Activated B cell treated with CpG ODN at 0.5 μM for 24 hours (primary cell): ENCODE results near the gene AKNAD1. TPM values are rescaled to one million over a fixed set of nuclear protein-coding genes. Genes with fewer than 3 reads are reported as not detected.

Experiments used
- ATAC-seq: fragments of 200-7000 bp; cut with Tn5 transposase; one replicate; pipeline ENCODE4 v1.10.0; 2021; ENCODE audit warnings: low read depth, mild to moderate bottlenecking, moderate library complexity
- CTCF ChIA-PET: fragments of 350-600 bp; sonication (Branson Sonifier 250); formaldehyde crosslinking; loops from one replicate; lab custom pipeline; 2021; ENCODE audit warnings: antibody characterized with exemption; lab: Charles Lee
- POLR2A ChIA-PET: fragments of 350-600 bp; sonication (Branson Sonifier 250); formaldehyde crosslinking; loops from one replicate; lab custom pipeline; 2021; ENCODE audit warnings: antibody characterized with exemption; lab: Charles Lee
- DNase-seq: peaks from one replicate; pipeline ENCODE4 v3.0.0; 2022
- H3K27ac Mint-ChIP-seq: one replicate; pipeline ENCODE4 v1.8.0; 2020; ENCODE audit warnings: mixed read lengths
- H3K27me3 Mint-ChIP-seq: one replicate; pipeline ENCODE4 v1.8.0; 2021; ENCODE audit warnings: mixed read lengths
- H3K36me3 Mint-ChIP-seq: one replicate; pipeline ENCODE4 v1.8.0; 2021; ENCODE audit warnings: low read depth, mixed read lengths
- H3K4me1 Mint-ChIP-seq: one replicate; pipeline ENCODE4 v1.8.0; 2021; ENCODE audit warnings: mixed read lengths
- H3K4me3 Mint-ChIP-seq: one replicate; pipeline ENCODE4 v1.8.0; 2020; ENCODE audit warnings: mild to moderate bottlenecking, mixed read lengths
- H3K9me3 Mint-ChIP-seq: one replicate; pipeline ENCODE4 v1.8.0; 2020; ENCODE audit warnings: mixed read lengths
- CTCF ChIP-seq: fragments of 200-600 bp; IDR thresholded peaks from one replicate; pipeline ENCODE4 v1.8.0; 2022; ENCODE audit warnings: antibody characterized with exemption, mild to moderate bottlenecking
- intact Hi-C: fragments of 100-400 bp; cut with micrococcal nuclease; formaldehyde crosslinking; loops from one replicate; pipeline ENCODE4 v1.15.1; 2024
- total RNA-seq: library from RNA; stranded (reverse); gene quantifications from 2 replicates; pipeline ENCODE4 v1.2.3, GENCODE V29; 2022

AKNAD1 gene
- total RNA-seq, 1 donor from 2014 or later = not detected

DNA sequence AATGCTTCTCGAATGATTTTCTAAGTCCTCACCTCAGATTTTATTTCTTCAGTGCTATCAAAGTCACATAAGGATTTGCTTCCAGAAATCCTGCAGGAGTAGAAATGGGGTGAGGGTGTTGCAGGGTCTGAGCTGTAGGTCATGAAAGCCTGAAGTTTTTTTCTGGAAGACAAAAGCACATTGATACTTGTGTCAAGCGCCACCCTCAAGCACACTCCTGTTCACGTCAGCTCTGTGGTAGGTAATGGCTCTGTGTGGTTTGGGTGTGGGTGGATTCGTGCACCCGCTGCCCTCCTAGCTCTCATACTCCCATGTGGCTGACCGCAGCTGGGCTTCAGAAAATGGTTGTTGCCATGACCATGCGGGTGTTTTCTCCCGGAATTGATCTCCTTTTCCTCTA, 39.9 kb downstream of the AKNAD1 start:
- H3K4me1 Mint-ChIP-seq = no peaks in the 10 kb centered on the region
- no peak for DNase-seq
- CTCF ChIA-PET = interaction anchor here (1.5 kb wide), 1 partner anchor 81 kb away, joined by 3 read pairs; no protein-coding TSS in a partner anchor

GRCh38 chr1:108816049-108816893, 40.6 kb downstream of the AKNAD1 start:
- Mint-ChIP-seq H3K36me3 (peaks cover 7% of the 10 kb centered on the region), H3K4me3 (no peak overlapping the region), H3K9me3 (no peaks in the 10 kb centered on the region), H3K27me3 (peaks cover 3% of the 10 kb centered on the region), H3K27ac (no peak overlapping the region), H3K4me1 (no peaks in the 10 kb centered on the region)
- ATAC-seq (no peak), DNase-seq (no peak)
- intact Hi-C loops = no loop called here
- no peak for TF ChIP-seq CTCF
- POLR2A ChIA-PET = no interaction called here
- CTCF ChIA-PET = no interaction called here

More for the DNA sequence above, 39.9 kb downstream of the AKNAD1 start:
- no peak for TF ChIP-seq CTCF
- POLR2A ChIA-PET = no interaction called here
- no peak for ATAC-seq
- Mint-ChIP-seq H3K4me3 (no peak overlapping the region), H3K27me3 (peaks cover 5% of the 10 kb centered on the region), H3K9me3 (no peaks in the 10 kb centered on the region), H3K36me3 (peaks cover under 1% of the 10 kb centered on the region), H3K27ac (no peak overlapping the region)
- intact Hi-C loops = no loop called here

DNA sequence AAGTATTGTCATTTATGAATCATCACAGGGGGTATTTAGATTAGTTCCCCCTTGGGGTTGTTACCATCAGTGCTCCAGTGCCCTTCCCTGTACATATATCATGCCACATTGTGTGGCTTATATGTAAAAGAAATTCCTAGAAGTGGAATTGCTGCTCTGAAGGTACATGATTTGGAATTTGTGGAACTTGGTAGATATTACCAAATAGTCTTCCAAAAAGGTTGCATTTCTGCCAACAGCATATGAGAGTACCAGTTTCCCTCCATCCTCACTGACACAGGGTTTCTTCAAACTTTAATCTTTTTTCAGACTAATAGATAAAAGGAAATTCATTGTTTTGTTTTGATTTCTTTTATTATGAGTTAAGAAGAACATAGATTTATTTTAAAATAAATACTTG, 41.3 kb downstream of the AKNAD1 start:
- DNase-seq (no peak), ATAC-seq (no peak)
- Mint-ChIP-seq H3K27ac (no peak overlapping the region), H3K27me3 (peaks cover 3% of the 10 kb centered on the region), H3K4me3 (no peak overlapping the region), H3K4me1 (no peaks in the 10 kb centered on the region), H3K9me3 (no peaks in the 10 kb centered on the region), H3K36me3 (peaks cover 7% of the 10 kb centered on the region)
- TF ChIP-seq CTCF = no peak
- ChIA-PET POLR2A (no interaction called here), CTCF (no interaction called here)
- intact Hi-C loops = no loop called here

DNA sequence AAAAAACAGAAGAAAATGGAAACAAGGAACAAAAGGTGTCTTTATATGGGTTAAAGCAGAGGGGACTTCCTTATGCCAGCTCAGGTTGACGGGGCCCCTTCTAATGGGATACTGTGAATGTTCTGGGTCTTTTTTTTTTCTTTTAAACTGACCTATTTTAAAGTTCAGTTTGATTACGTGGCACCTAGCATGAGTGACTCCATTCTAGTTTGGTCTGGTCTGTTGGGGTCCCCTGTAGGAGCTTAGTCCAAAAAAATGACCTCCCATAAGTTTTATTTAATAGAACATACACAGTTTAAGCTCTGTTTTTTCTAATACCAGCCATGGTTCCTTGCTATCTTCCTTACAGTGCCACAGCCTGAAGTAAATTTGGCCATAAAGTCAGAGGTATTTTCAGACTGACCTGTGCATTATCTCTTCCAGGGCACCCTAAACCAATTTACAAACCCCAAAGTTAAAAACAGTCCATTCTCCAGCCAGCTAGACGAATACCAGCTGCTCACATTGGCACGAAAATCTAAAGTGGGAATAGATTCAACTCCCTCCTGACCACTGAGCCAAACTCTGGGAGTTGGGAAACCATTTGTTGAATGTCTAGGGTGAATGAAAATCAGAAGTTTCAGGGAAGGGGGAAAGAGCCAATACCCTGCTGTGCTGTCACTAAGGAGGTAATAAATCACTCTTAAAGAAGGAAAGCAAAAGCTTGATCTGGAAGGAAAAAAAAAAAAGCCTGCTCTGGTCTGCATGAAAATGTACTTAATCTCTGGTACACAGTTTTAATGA, 42.4 kb downstream of the AKNAD1 start:
- TF ChIP-seq CTCF = no peak
- no peak for ATAC-seq
- ChIA-PET POLR2A (no interaction called here), CTCF (no interaction called here)
- intact Hi-C loops = no loop called here
- no peak overlapping the region for H3K4me3 Mint-ChIP-seq
- no peak for DNase-seq
- no peaks in the 10 kb centered on the region for H3K4me1 Mint-ChIP-seq
- H3K27me3 Mint-ChIP-seq = no peaks in the 10 kb centered on the region
- H3K9me3 Mint-ChIP-seq = no peaks in the 10 kb centered on the region
- H3K36me3 Mint-ChIP-seq = peaks cover 14% of the 10 kb centered on the region
- H3K27ac Mint-ChIP-seq = no peak overlapping the region

GRCh38 chr1:108813326-108813725, 43.6 kb downstream of the AKNAD1 start:
- no peak overlapping the region for H3K4me3 Mint-ChIP-seq
- TF ChIP-seq CTCF = no peak
- POLR2A ChIA-PET = no interaction called here
- H3K9me3 Mint-ChIP-seq = no peaks in the 10 kb centered on the region
- no peaks in the 10 kb centered on the region for H3K27me3 Mint-ChIP-seq
- H3K36me3 Mint-ChIP-seq = peaks cover 22% of the 10 kb centered on the region
- ATAC-seq (no peak), DNase-seq (no peak)
- H3K4me1 Mint-ChIP-seq = no peaks in the 10 kb centered on the region
- no peak overlapping the region for H3K27ac Mint-ChIP-seq
- intact Hi-C loops = no loop called here
- CTCF ChIA-PET = no interaction called here
